Effector memory CD8-positive, alpha-beta T cell (primary cell): Measurements from ENCODE around the gene PSMA7.

ENCODE experiments used
- ATAC-seq: fragments of 150-1000 bp; cut with Tn5 transposase; replicated peaks from 2 replicates; pipeline ENCODE4 v1.10.0; 2021; ENCODE audit warnings: mild to moderate bottlenecking, moderate library complexity
- DNase-seq, 3 experiments: peaks; one replicate each; pipeline ENCODE4 v3.0.0; 2021
- H3K27ac Mint-ChIP-seq, 2 donors: one replicate each; pipeline ENCODE4 v1.8.0; 2022; ENCODE audit warnings: mild to moderate bottlenecking in 2 of 2, mixed read lengths in 2 of 2, moderate library complexity in 2 of 2
- H3K27me3 Mint-ChIP-seq, 2 donors: one replicate each; pipeline ENCODE4 v1.8.0; 2022; ENCODE audit warnings: mixed read lengths in 2 of 2
- H3K36me3 Mint-ChIP-seq: one replicate; pipeline ENCODE4 v1.8.0; 2022; ENCODE audit warnings: mild to moderate bottlenecking, moderate library complexity, mixed read lengths; ENCODE audit not compliant: insufficient read depth
- H3K4me1 Mint-ChIP-seq, 2 donors: one replicate each; pipeline ENCODE4 v1.8.0; 2022; ENCODE audit warnings: low read depth in 2 of 2, mixed read lengths in 2 of 2
- H3K4me3 Mint-ChIP-seq, 2 donors: one replicate each; pipeline ENCODE4 v1.8.0; 2022; ENCODE audit warnings: mild to moderate bottlenecking in 2 of 2, mixed read lengths in 2 of 2, moderate library complexity in 2 of 2
- H3K9me3 Mint-ChIP-seq, 2 donors: one replicate each; pipeline ENCODE4 v1.8.0; 2022; ENCODE audit warnings: mixed read lengths in 2 of 2

The PSMA7 gene

GRCh38 chr20:62178316-62179161, 35.3 kb upstream of the PSMA7 start:
- DNase-seq (no peak), ATAC-seq (no peak)
- Mint-ChIP-seq H3K27me3 (no peaks in the 10 kb centered on the region), H3K36me3 (peaks cover 20% of the 10 kb centered on the region), H3K4me1 (peaks cover 6 to 7% of the 10 kb centered on the region in 2 donors), H3K4me3 (no peak overlapping the region), H3K27ac (no peak overlapping the region), H3K9me3 (no peaks in the 10 kb centered on the region)

DNA sequence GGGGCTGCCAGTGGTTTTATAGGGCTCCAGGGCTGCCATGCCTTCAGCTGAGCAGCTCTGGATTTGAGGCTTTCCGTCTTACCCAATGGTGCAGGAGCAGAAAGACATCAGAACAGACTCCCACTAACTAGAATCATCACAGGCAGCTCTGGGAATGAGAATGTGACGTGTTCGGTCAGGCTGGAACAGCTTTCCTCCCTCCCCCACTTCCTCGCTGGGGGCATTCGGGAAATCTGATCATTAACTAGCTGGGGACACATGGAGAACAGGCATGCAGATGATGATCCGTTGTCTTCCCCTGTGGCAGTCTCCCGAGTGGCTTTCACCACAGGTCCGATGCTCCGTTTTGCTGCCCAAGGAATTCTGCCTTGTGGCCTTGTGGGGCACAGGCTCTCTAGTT, 34.1 kb upstream of the PSMA7 start:
- peaks cover 13% of the 10 kb centered on the region for H3K36me3 Mint-ChIP-seq
- H3K27me3 Mint-ChIP-seq = no peaks in the 10 kb centered on the region
- DNase-seq (no peak), ATAC-seq (no peak)
- no peak overlapping the region for H3K27ac Mint-ChIP-seq
- peaks cover 0 to 5% of the 10 kb centered on the region in 2 donors for H3K4me1 Mint-ChIP-seq
- no peaks in the 10 kb centered on the region for H3K9me3 Mint-ChIP-seq
- no peak overlapping the region for H3K4me3 Mint-ChIP-seq

DNA sequence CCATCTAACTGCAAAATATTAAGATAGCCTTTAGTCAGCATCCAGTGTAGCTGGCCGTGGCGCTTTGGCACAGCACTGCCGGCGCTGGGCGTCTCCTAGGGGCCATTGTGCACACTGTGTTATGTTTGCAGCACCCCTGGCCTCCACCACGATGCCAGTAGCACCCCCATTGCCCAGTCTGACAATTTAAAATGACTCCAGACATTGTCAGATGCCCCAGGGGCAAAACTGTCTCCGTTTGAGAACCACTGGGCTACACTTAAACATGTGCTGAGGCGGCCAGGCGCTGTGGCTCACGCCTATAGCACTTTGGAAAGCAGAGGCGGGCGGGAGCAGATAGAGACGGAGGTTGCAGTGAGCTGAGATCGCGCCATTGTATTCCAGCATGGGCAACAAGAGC, 33.7 kb upstream of the PSMA7 start:
- no peak for DNase-seq
- Mint-ChIP-seq H3K27me3 (no peaks in the 10 kb centered on the region), H3K27ac (no peak overlapping the region), H3K4me1 (peaks cover 0 to 1% of the 10 kb centered on the region in 2 donors), H3K4me3 (no peak overlapping the region), H3K9me3 (no peaks in the 10 kb centered on the region), H3K36me3 (peaks cover 12% of the 10 kb centered on the region)
- ATAC-seq = no peak

DNA sequence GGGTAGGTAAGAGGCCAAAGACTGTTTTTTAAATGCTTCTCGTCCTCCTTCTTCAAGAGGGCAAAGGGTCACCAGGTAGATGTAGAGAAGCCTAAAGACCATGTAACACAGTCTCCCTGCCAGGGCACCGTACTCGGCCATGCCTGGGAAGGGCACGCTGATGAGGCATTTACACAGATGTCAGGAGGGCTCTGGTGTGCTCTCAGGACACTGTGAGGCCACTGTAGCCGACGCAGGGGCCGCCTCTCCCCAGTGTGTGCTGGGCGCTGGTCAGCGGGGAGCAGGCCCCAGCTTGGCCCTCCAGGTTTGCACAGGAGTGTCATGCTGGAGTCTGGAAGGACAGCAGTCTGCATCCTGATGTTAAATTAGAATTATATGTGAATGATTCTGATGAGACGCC, 32.5 kb upstream of the PSMA7 start:
- H3K4me1 Mint-ChIP-seq = no peaks in the 10 kb centered on the region
- H3K9me3 Mint-ChIP-seq = no peaks in the 10 kb centered on the region
- H3K27ac Mint-ChIP-seq = no peak overlapping the region
- ATAC-seq (no peak), DNase-seq (no peak)
- no peaks in the 10 kb centered on the region for H3K27me3 Mint-ChIP-seq
- H3K4me3 Mint-ChIP-seq = no peak overlapping the region
- peaks cover 12% of the 10 kb centered on the region for H3K36me3 Mint-ChIP-seq

- no peak for DNase-seq
- Mint-ChIP-seq H3K27ac (peak overlapping the region in 1 of 2 donors; percentile 52), H3K27me3 (no peaks in the 10 kb centered on the region), H3K9me3 (no peaks in the 10 kb centered on the region), H3K36me3 (peaks cover 12% of the 10 kb centered on the region), H3K4me1 (no peaks in the 10 kb centered on the region), H3K4me3 (peak overlapping the region in 1 of 2 donors; percentile 4)
- no peak for ATAC-seq
Observed at GRCh38 chr20:62174870-62175624, 31.9 kb upstream of the PSMA7 start.

DNA sequence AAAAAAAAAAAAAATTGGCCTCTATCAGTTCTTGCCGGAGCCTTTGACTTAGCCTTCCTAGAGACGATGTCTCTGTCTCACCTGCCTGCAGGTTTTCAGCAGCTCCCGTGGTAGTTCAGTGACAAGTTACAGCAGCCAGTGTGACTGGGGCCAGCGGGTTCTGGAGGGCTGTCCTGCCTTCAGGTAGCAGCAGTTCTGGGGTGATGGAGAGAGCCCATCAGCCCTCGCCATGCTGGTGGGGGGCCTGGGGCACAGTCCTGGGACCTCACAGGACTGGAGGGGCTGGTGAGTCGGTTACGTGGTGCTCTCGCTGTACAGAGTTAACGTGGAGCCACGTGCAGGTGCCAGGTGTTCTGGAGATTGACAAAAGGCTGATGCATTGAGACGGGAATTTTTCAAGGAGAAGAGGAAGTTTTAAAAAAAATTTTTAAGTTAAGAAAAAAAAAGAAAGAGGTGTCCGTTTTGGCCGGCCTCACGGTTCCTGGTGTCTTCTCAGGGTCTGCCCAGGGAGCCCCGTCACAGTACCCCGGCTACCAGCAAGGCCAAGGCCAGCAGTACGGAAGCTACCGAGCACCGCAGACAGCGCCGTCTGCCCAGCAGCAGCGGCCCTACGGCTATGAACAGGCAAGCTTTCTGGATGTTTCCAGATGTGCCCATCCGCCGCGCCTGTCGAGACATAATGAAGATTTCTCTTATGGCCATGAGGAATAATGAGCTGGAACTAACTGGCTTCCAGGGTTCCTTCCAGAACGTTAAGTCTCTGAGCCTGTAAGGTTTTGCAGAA, 31.0 kb upstream of the PSMA7 start:
- peaks cover 13% of the 10 kb centered on the region for H3K36me3 Mint-ChIP-seq
- no peak for ATAC-seq
- H3K4me1 Mint-ChIP-seq = no peaks in the 10 kb centered on the region
- no peaks in the 10 kb centered on the region for H3K27me3 Mint-ChIP-seq
- no peak for DNase-seq
- peak overlapping the region in 1 of 2 donors; percentile 52 for H3K27ac Mint-ChIP-seq
- H3K4me3 Mint-ChIP-seq = no peak overlapping the region
- no peaks in the 10 kb centered on the region for H3K9me3 Mint-ChIP-seq

DNA sequence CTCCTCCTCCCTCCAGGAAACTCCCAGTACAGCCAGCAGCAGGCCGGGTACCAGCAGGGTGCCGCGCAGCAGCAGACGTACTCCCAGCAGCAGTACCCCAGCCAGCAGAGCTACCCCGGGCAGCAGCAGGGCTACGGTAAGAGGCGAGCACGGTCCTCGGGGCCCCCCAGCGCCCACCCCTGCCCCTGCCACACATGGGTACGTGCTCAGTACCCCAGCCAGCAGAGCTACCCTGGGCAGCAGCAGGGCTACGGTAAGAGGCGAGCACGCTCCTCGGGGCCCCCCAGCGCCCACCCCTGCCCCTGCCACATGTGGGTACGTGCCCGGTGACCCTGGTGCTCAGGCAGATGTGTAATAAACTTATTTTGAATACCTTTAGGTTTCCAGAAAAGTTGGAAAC, 29.5 kb upstream of the PSMA7 start:
- Mint-ChIP-seq H3K9me3 (no peaks in the 10 kb centered on the region), H3K27me3 (no peaks in the 10 kb centered on the region), H3K36me3 (peaks cover 12% of the 10 kb centered on the region), H3K4me3 (no peak overlapping the region), H3K4me1 (no peaks in the 10 kb centered on the region), H3K27ac (no peak overlapping the region)
- DNase-seq (no peak), ATAC-seq (no peak)

DNA sequence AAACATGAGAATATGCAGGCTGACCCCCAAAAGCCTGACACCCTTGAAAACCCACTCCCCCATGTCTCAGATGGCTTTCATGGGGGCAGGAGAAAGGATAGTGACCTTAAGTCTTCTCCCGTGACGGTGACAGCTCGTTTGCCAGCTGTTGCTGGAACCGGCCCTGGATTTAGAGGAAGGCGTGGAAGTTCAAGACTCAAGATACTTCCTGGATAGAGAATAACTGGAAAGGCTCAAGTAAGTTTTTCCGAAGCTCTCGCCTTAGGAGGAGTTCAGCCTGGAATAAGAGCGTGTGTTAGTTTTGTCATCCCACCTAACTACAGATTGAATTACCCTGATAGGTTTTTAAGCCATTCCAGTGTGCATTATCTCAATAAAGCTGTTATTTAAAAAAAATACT, 28.1 kb upstream of the PSMA7 start:
- DNase-seq = no peak
- Mint-ChIP-seq H3K9me3 (no peaks in the 10 kb centered on the region), H3K36me3 (peaks cover 14% of the 10 kb centered on the region), H3K4me3 (no peak overlapping the region), H3K27ac (no peak overlapping the region), H3K4me1 (no peaks in the 10 kb centered on the region), H3K27me3 (no peaks in the 10 kb centered on the region)
- no peak for ATAC-seq

- peak overlapping the region in 1 of 2 donors; percentile 65 for H3K27ac Mint-ChIP-seq
- DNase-seq = no peak
- no peak for ATAC-seq
- H3K9me3 Mint-ChIP-seq = no peaks in the 10 kb centered on the region
- no peaks in the 10 kb centered on the region for H3K27me3 Mint-ChIP-seq
- H3K4me3 Mint-ChIP-seq = no peak overlapping the region
- H3K36me3 Mint-ChIP-seq = peaks cover 19% of the 10 kb centered on the region
- H3K4me1 Mint-ChIP-seq = no peaks in the 10 kb centered on the region
Observed at GRCh38 chr20:62170536-62170935, 27.3 kb upstream of the PSMA7 start.

GRCh38 chr20:62168890-62169435, 25.8 kb upstream of the PSMA7 start:
- H3K27me3 Mint-ChIP-seq = no peaks in the 10 kb centered on the region
- DNase-seq (no peak), ATAC-seq (no peak)
- no peaks in the 10 kb centered on the region for H3K9me3 Mint-ChIP-seq
- H3K36me3 Mint-ChIP-seq = peaks cover 22% of the 10 kb centered on the region
- H3K4me1 Mint-ChIP-seq = no peaks in the 10 kb centered on the region
- H3K27ac Mint-ChIP-seq = no peak overlapping the region
- H3K4me3 Mint-ChIP-seq = no peak overlapping the region

GRCh38 chr20:62168061-62168460, 24.9 kb upstream of the PSMA7 start:
- H3K27me3 Mint-ChIP-seq = no peaks in the 10 kb centered on the region
- H3K9me3 Mint-ChIP-seq = no peaks in the 10 kb centered on the region
- H3K27ac Mint-ChIP-seq = no peak overlapping the region
- peaks cover 26% of the 10 kb centered on the region for H3K36me3 Mint-ChIP-seq
- no peaks in the 10 kb centered on the region for H3K4me1 Mint-ChIP-seq
- DNase-seq (no peak), ATAC-seq (no peak)
- H3K4me3 Mint-ChIP-seq = no peak overlapping the region

- no peak for DNase-seq
- H3K27me3 Mint-ChIP-seq = no peaks in the 10 kb centered on the region
- H3K9me3 Mint-ChIP-seq = no peaks in the 10 kb centered on the region
- peaks cover 30% of the 10 kb centered on the region for H3K36me3 Mint-ChIP-seq
- ATAC-seq = no peak
- no peaks in the 10 kb centered on the region for H3K4me1 Mint-ChIP-seq
- no peak overlapping the region for H3K27ac Mint-ChIP-seq
- H3K4me3 Mint-ChIP-seq = no peak overlapping the region
Observed at GRCh38 chr20:62167474-62167873, 24.3 kb upstream of the PSMA7 start.

DNA sequence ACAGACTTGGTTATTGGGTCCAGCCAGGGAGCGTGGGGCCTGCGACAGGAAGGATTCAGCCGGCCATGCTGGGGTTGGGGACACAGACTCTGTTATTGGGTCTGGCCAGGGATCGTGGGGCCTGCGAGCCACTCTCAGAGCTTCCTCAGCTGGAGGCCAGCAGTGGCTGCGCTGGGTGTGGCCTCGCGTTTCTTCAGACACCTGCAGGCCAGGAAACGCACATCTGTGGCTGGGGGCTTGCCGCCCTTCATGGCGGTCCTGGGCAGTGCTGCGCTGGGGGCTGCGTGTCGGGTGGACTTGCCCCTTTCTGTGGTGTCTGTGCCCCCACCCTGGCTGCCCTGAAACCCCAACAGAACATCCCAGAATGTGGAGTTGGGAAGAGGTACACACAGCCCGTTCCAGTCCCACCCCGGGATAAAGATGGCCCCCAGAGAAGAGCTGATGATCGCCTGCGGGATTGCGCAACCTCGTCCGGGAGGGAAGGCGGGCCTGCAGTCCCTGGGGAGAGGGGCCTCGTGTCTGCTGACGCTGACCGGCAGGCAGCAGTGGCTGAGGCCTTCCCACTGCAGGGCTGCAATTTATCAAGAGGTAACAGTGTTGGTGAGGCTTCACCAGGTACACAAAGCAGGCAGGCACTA, 22.7 kb upstream of the PSMA7 start:
- H3K4me3 Mint-ChIP-seq = no peak overlapping the region
- H3K9me3 Mint-ChIP-seq = no peaks in the 10 kb centered on the region
- no peaks in the 10 kb centered on the region for H3K27me3 Mint-ChIP-seq
- no peak overlapping the region for H3K27ac Mint-ChIP-seq
- no peak for ATAC-seq
- no peak for DNase-seq
- peaks cover 33% of the 10 kb centered on the region for H3K36me3 Mint-ChIP-seq
- H3K4me1 Mint-ChIP-seq = no peaks in the 10 kb centered on the region
